ENCODE data around the gene DGKG.

DGKG gene

DNA sequence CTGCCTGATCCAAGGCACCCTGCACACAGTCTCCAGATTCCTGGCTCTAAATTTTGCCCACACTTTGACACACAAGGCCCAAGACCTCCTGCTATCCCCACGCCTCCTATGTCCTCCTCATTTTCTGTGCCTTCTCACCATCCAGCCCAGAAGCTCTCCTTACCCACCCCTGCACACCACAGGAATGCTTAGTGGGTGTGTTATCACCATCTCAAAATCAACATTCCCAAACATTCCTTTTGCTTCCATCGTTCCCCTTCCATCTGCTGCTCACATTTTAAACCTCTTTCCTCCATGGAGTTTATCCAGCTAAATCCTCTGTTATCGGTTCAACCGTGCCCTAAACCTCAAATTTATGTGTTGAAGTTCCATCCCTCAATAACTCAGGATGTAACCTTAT is 43.9 kb downstream of the DGKG start:
- no peak for DNase-seq (ENCODE audit: low read depth in 2 of 2)

DNA sequence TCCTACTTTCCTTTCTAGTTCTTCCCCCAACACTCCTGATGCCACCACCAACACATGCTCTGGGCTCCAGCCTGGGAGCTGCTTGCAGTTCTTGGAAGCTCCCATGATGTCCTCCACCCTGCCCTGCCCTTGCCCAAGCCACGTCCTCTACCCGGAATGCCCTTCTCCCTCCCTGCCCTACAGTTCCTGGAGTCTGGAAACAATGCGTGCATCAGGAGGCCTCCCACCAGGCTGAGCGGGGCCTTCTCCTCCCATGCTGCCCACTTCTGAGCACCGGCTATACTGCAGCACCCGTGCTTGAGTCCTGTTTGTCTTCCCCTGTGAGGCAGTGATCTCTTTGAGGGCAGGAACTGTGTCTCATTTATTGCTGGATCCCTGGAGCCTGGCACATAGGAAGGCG is 44.6 kb downstream of the DGKG start:
- no peak for DNase-seq (ENCODE audit: low read depth in 2 of 2)

DNA sequence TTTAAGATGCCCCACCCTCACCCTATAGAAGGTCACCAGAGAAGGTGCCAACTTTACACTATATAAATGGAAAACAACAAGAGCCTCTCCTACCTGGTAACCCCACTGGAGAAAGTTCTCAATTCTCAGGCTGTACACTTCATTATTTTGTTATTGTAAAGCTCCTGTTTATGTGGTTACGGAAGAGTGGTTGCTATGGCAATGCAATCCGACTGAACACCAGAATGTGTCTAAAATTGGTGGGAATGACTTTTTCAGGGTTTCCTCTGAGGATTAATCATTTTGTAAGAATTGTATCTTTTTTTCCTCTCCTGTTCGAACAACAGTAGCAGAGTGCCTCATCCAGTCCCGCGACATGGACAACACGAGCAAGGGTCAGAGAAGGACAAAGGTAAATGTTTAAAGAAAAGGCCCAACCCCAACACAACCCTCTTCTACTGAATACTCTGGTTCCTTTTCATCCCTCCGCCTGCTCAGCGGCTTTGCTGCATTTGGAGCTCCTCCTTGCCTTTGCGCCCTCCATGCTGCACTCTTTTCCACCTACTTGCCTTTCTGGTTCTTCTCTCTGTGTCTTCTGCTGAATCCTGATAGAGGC is 45.3 kb downstream of the DGKG start:
- DNase-seq (ENCODE audit: low read depth in 2 of 2): no peak

DNA sequence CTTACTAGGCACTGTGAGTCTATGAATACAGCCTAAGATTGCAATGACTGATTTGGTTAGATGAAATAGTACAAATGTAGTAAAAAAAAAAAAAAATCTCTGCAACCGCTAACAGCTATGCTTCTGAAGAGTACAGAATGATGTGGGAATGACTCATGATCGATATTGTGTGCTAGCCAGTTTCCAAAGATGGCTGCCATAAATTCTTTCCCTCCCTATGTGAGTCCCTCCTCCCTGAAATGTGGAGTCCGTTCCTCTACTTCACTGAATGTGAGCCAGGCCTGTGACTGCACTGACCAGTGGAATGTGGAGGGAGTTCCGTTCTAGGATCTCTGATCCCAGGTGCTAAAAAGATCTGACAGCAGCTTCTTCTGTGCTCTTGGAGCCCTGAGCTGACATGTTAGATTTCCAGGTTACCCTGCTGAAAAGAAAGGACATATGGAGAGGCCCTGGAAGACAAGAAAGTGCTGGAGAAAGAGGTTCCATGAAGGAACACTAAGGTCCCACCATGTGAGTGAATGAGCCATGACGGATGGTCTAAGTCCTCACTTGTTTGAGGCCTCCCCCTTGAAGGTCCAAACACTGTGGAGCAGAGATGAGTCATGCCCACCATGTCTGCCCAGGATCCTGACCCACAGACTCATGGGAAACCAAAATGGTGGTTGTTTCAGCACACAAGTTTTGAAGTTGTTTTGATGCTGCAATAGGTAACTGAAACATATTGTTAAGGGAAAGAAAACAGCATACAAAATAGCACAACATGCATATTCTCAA is 46.3 kb downstream of the DGKG start:
- no peak for DNase-seq (ENCODE audit: low read depth in 2 of 2)

DNA sequence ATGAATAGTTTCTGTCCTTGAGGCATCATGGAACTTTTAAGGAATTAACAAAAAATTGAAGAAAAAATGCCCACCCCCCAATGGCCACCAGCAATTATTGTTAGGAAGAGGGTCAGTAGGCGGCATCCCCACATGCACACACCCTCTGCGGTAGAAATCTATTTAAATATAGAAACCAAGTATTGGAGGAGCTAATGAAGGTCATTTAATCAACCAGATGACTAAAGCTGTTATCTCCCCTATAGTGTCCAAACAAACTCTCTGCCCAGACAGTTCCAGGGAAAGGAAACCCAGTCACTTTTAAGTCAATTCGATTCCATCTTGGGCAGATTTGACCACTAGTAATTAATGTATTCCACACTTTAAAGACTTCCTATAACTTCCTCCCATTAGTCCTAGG is 47.1 kb downstream of the DGKG start:
- no peak for DNase-seq (ENCODE audit: low read depth in 2 of 2)

DNA sequence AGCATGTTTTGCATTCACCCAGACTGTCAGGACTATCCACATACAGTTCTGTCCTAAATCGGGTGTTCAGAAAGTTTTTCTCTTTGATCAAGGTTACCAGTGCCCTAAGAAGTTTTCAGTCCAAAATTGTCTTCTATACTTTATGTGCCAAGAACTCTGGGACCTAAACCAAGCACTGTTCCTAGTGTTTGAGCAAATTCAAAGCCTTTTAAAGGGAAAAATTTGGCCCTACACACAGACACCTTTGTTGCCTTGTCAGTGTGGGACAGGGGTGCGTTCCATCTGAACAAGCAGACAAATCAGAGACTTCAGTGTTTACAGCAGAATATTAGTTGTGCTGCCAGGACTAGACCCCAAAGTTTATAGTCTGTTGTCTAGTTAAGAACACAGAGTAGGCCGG is 50.6 kb downstream of the DGKG start:
- no peak for DNase-seq (ENCODE audit: low read depth in 2 of 2)

DNA sequence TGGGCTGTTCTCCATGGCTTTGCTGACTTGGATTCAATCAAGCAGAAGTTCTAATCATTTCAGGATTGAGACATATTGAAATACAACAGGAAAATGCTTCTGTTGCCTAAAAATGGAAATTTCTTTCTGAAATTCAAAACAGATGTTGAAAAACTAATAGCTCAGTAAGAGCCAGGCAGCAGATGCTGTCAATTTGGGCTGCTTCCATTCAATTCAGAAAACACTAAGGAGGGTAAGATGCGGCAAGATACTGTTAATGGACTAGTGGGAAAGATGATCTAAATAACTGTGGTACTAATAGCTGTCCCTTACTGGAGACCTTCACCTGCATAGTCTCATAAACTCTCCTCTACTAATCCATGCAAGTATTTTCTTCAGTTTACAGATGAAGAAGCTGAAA is 53.5 kb downstream of the DGKG start:
- no peak for DNase-seq (ENCODE audit: low read depth in 2 of 2)

DNA sequence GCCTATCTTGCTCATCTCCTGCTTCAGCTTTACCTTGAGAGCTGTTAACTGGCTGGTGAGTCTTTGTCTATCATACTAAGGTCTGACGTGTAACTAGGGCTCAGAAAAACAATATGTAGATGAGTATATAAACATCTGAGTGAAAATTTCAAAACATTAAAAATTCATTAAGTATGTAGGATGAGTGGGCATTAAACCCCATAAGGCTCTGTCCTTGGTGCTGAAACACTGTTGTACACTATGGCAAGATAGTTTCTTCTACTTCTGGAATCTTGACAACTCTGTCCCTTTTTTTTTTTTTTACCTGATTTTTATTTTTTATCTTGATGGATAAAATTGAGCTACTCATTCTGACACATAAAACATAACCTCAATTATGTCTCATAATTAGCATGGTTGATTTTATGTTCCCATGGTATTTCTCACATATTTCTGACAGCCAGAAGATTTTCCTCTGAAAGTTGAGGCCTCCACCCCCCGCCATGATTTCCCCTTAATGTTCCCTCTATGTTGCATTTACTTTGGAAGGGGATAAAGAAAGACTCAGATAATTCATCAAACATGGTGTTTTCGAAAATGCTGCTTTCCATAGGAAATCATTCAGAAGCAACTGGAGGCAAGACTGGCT is 54.3 kb downstream of the DGKG start:
- no peak for DNase-seq (ENCODE audit: low read depth in 2 of 2)

DNA sequence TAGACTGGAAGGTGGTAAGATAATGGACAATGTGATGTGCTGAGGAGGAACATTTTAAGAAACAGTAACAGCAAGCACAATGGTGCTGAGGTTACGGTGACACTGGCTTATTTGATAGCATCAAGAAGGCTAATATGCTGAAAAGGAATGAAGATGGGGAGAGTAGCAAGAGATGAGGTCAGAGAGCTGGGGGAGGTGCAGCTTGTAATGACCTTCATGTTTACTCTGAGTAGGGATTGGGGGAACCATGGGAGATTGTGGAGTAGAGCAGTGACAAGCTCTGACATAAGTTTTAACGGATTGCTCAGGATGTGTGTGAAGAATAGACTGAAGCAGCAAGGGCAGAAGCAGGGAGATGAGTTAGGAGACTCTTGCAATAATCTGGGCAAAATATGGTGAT is 56.7 kb downstream of the DGKG start:
- no peak for DNase-seq (ENCODE audit: low read depth in 2 of 2)

DNA sequence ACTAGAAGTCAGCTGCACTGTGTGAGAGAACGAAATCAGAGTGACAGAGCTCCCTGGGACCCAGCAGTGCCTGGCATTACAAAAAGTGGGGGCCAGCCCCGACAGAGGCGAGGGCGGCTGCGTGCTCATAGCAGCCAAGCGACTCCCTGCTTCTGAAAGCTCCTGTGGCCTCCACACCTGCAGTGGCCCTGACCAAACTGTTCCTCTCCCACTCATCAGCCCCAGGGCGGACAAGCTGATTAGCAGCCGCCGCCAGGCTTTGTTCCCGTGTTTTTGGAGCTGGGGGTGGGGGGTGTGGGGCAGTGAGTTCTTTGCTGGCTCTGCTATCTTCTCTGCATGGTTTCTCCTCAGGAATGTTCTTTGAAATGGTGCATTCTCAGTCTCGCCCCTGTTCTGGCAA is 58.1 kb downstream of the DGKG start:
- DNase-seq (ENCODE audit: low read depth in 2 of 2): no peak

DNA sequence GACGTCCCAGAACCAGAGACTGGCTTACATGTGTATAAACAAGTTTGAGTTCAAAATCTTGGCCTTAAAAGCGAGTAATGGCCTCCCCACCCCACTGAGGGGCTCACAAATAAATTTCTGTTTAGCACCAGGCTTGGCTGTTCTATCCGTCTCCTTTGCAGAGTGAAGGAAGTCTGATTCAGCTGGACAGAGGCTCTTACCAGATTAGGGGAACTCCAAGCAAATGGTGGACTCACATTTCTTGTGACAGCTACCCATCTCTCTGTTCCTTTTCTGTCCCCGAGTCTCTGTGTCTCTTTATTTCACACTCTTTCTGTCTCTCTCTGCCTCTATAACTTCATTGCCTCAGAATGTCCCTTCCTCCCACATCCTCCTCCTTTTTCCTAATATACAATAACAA is 62.7 kb downstream of the DGKG start:
- DNase-seq (ENCODE audit: low read depth in 2 of 2): no peak

DNA sequence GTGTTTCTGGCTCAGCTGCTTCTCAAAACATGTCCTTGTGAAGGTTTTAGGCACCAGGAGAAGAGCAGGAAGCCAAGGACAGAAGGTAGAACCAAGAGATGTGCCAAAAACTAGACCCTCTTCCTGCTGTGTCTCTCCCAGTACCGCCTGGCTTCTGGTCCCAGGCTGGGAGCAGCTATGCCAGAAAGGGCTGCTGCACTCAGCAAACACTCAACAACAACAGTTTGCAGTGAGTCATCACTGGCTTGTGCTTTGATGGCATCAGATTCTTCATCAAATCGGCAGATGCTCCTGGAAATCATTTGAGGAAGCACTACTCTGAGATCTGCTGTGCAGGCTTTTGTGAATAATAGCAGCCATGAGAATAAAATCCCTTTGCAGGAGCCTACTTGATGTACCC is 63.2 kb downstream of the DGKG start:
- DNase-seq (ENCODE audit: low read depth in 2 of 2): no peak

DNA sequence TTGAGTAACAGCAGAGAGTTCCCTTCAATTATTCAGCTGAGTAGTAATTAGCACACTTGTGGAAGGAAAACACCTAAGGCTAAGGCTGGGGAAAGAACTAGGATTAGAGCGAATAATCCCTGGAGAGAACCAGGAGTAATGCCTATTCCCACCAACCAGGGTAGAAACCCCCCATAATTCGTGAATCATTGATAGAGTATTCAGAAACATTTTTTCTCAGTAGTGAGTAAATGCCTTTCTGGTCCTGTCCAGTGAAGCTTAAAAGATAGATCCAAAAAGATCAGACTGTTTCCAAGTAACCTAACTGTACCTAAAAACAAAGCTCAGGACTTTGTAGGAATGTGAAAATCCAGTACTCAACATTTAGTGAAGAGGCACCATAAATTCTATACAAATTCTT is 71.2 kb downstream of the DGKG start:
- DNase-seq (ENCODE audit: low read depth in 2 of 2): no peak

DNA sequence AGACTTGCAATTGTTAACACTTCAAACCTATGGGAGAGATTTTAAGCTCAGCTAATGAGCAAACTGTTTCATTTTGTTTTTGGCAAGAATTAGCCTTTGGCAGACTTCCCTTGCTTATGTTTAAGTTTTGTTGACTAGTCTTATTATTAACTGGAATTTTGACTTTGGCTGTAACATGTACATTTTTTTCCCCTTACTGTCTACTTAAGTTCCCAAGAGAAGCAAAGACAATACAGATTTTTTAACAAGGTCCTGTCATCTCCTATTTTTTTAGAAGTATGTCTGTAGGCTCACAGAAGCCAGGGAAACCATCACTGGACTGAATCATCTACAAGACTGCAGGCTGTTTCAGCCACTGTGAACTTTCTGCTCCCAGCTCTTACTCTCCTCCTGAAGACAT is 74.3 kb downstream of the DGKG start:
- DNase-seq (ENCODE audit: low read depth in 2 of 2): no peak

DNA sequence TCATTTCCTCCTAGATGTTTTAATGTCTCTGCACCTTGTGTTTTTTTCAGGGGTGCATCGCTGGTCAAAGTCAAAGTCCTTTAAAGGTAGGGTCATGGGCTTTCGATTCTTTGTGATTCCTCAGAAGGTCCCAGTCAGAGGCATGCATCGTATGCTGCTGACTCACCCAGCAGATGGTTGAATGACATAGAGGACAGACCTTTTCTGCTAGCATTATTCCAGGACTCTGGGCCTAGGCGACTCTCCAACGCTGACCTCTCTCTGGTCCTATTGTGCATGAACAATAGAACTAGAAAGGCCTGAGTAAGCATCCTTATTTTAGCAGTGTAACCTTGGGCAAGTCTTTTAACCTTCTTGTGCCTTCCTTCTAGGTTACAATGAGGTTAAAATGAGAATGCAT is 75.9 kb downstream of the DGKG start:
- DNase-seq (ENCODE audit: low read depth in 2 of 2): no peak

DNA sequence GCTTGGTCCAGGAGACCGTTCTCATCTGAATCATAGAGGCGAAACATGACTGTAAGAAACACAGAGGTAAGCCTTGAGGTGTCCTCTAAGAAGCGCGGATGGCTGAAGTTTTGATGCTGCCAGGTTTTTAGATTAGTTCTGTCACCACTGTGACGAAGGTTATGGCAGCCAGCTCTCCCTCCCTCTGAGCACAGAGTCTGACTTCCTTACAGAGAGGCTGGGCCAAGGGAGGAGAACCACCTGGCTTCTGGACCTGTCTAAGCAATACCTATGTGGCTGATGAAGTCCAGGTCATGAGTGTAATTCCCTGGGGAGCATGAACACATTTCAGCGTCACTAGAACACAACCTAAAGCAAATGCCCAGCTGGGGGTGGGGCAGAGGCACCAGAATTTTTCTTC is 77.4 kb downstream of the DGKG start:
- DNase-seq (ENCODE audit: low read depth in 2 of 2): no peak

DNA sequence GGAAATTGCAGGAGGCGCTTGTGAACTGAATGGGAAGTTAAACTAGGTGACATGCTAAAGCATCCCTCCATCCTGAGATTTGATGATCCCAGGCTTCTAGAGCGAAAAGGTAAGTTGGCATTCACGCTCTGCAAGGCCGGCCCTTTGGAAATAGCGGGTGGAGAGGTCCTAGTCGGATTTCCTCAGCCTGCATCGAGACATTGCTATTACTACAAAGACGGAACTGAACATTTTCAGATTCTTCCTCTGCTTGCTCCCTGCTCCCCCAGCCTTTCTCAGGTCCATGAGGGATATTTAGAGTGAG is 77.7 kb downstream of the DGKG start:
- no peak for DNase-seq (ENCODE audit: low read depth in 2 of 2)

DNA sequence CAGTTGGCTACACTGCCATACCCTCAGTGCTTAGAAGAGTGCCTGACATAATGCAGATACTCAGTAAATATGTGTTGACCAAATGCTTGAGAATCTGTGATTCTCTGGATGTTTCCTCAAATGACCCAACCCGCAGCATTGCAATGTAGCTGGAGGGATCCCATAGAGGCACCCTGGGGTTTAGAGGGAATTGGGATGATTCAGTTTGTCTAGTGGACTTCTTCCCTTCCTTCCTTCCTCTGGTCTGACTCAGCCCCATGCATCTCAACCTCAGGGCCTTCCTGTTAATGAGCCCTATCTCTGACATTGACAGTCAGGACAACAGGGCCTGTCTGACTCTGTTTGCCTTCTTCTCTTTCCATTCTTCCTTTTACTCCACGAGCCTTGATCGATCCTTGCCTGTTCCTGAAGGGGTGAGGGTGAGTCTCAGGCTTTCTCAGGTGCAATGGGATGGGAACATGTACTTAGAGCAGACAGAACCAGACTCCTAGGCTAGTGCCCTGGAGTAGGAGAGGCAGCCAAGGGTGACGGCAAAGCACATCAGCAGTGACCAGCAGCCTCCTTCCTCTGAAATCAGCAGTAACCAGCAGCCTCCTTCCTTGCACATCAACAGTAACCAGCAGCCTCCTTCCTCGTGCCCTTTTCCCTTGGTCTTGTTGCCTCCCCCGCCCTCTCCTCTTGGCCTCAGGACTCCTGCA is 78.2 kb downstream of the DGKG start:
- DNase-seq (ENCODE audit: low read depth in 2 of 2): no peak

DNA sequence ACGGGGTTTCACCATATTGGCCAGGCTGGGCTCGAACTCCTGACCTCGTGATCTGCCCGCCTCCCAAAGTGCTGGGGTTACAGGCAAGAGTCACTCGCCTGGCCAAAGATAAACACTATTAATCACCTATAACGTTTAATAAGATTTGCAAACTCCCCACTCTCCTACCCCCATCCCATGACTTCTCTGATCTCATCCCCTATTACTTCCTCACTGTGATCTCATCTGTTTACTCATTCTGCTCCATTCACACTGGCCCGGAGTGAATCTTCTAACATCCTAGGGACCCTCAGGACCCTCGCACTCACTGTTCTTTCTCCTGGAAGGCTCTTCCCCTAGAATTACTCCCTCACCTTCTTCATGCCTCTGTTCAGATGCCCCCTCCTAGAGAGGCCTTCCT is 78.9 kb downstream of the DGKG start:
- no peak for DNase-seq (ENCODE audit: low read depth in 2 of 2)

DNA sequence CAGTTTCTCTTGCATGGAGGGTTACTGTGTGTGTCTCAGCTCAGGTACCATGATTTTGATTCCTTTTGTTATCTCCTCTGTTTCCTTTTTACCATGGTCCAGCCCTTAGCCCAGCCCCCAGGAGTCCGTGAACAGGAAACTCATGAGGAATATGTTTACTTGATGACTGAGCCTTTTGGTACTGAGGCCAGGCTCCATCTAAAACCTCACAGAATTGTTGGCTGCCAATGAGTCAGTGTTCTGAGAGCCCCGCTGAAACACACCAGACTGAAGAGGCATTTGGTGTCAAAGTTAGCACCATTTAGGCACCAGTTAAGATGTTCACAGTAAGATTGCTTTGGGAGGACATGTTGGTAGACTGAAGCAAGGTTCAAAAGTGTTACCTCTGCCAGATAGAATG is 80.9 kb downstream of the DGKG start:
- no peak for DNase-seq (ENCODE audit: low read depth in 2 of 2)

DNA sequence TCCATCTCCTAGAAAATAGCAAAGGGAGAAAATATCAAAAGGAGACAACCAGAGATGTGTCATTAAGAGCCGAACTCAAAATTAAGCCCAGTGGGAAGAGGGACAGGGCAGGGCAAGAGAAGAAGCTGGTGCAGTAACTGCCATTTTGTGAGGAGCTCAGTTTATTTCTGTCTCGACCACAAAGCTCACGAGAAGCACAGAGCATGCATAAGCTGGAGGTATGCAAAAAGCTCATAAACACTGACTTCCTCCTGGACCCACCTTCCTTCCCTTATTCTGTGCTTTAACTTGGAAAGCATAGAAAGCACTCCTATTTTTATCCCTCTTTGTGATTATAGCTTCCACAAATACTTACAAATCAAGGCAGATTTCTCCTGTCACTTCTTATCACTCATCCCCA is 81.3 kb downstream of the DGKG start:
- DNase-seq (ENCODE audit: low read depth in 2 of 2): no peak

DNA sequence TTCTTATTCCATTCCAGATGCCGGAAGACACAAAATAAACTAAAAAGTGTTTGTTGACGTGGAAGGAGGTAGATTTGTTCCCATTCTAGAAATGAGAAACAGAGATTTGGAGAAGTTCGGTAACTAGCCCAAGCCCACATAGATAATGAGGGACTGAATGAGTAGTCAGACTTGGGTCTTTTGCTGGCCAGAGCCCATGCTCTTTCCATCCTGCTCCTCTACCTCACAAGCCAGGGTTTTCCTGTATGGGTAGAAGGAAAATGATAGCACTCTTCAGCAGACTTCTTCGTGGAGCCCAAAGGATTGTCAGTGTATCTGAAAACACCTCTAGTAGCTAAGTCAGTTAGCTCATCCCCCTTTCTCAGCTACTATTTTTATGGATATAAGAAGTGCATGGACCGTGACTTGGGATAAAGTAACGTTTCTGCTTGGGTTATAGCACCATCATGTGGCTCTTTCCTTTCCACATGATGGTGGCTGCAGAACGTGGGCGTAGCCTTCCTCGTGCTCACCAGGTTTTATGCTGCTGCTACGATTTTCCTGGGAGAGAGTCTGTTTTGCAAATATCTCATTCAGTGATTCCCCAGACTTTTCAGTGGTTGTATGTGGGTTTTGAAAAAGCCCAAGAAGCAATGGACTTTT is 84.6 kb downstream of the DGKG start:
- no peak for DNase-seq (ENCODE audit: low read depth in 2 of 2)

DNA sequence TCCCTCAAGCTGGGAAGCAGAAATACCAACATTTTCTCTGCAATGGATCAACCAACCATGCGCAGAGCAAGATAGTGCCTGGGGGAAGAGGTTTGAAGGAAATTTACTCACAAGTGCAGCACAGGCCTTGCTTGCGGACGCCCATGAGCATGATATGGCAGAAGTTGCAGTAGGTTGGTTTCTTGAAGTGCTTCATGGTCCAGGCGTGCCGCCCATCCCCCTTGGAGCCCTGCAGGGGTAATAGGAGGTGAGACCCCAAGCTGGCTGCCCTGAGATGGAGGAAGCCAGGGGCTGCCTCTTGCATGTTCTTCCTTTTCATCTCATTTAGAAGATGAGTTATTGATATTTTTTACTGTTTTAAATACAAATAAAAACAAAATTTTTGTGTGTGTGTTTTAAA is 86.6 kb downstream of the DGKG start:
- no peak for DNase-seq (ENCODE audit: low read depth in 2 of 2)
